Measurements from ENCODE around the gene POGZ.

The POGZ gene

DNA sequence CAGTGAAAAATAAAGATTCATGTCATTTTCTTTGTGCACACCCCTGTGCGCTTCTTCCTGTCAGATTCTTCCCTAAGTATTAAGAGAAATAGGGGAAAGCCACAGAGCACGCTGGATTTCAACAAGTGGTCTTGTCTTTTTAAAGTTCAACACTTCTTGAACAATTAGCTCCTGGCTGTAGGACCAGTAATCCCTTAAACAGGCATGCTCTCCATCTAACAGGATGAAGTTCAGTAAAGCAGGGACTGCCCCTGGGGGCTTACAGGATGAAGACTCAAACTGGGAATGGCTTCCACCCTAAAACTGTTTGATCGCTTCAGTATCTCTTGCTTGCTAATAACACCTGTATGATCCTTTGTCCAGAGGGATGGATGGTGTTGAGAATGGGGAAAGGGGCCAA lies 55.7 kb downstream of the POGZ start (continued):
- TF ChIP-seq, protein P1, sequence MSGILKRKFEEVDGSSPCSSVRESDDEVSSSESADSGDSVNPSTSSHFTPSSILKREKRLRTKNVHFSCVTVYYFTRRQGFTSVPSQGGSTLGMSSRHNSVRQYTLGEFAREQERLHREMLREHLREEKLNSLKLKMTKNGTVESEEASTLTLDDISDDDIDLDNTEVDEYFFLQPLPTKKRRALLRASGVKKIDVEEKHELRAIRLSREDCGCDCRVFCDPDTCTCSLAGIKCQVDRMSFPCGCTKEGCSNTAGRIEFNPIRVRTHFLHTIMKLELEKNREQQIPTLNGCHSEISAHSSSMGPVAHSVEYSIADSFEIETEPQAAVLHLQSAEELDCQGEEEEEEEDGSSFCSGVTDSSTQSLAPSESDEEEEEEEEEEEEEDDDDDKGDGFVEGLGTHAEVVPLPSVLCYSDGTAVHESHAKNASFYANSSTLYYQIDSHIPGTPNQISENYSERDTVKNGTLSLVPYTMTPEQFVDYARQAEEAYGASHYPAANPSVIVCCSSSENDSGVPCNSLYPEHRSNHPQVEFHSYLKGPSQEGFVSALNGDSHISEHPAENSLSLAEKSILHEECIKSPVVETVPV (CRISPR knock-in tag; IDR thresholded peaks at IDR 0.05), result no peak
- no peak for TF ChIP-seq GLIS3 (CRISPR knock-in tag; IDR thresholded peaks at IDR 0.05)
- TF ChIP-seq ZFP30 (CRISPR knock-in tag; IDR thresholded peaks at IDR 0.05), result no peak

DNA sequence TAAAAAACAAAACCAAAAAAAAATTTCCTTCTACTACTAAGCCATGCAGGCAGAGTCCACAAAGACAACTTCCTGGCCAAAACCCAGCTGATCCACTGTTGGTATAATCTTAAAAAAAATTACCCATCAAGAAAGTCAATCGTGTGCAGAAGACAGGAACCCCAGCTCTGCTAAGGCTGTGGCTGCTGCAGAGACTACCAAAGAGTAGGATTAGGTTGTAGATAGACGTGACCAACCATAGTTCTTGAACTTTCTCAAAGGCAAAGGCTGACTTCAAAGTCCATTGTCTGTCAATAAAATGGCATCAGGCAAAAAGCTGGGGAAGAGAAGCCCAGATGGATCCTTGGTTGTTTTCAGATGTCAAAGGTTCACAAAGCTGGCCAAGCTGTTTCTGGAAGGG lies 56.5 kb downstream of the POGZ start:
- no peak for ATAC-seq
- no peak for TF ChIP-seq OSR1 (CRISPR knock-in tag; IDR thresholded peaks at IDR 0.05)
- TF ChIP-seq, protein P2, sequence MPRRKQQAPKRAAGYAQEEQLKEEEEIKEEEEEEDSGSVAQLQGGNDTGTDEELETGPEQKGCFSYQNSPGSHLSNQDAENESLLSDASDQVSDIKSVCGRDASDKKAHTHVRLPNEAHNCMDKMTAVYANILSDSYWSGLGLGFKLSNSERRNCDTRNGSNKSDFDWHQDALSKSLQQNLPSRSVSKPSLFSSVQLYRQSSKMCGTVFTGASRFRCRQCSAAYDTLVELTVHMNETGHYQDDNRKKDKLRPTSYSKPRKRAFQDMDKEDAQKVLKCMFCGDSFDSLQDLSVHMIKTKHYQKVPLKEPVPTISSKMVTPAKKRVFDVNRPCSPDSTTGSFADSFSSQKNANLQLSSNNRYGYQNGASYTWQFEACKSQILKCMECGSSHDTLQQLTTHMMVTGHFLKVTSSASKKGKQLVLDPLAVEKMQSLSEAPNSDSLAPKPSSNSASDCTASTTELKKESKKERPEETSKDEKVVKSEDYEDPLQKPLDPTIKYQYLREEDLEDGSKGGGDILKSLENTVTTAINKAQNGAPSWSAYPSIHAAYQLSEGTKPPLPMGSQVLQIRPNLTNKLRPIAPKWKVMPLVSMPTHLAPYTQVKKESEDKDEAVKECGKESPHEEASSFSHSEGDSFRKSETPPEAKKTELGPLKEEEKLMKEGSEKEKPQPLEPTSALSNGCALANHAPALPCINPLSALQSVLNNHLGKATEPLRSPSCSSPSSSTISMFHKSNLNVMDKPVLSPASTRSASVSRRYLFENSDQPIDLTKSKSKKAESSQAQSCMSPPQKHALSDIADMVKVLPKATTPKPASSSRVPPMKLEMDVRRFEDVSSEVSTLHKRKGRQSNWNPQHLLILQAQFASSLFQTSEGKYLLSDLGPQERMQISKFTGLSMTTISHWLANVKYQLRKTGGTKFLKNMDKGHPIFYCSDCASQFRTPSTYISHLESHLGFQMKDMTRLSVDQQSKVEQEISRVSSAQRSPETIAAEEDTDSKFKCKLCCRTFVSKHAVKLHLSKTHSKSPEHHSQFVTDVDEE (CRISPR knock-in tag; IDR thresholded peaks at IDR 0.05), result no peak
- no peak for TF ChIP-seq ZC3H10 (CRISPR knock-in tag; IDR thresholded peaks at IDR 0.05)
- no peak for TF ChIP-seq CSDC2 (CRISPR knock-in tag; IDR thresholded peaks at IDR 0.05)
- no peak for TF ChIP-seq ZNF565 (CRISPR knock-in tag; conservative IDR thresholded peaks at IDR 0.05; ENCODE audit: low read depth)
- no peak for TF ChIP-seq PPARA (CRISPR knock-in tag; IDR thresholded peaks at IDR 0.05; ENCODE audit: borderline replicate concordance)
- TF ChIP-seq BACH2 (CRISPR knock-in tag; IDR thresholded peaks at IDR 0.05; ENCODE audit: borderline replicate concordance), result no peak
- no peak for TF ChIP-seq TCF4 (CRISPR knock-in tag; IDR thresholded peaks at IDR 0.05; ENCODE audit: borderline replicate concordance)
- TF ChIP-seq, protein P3, sequence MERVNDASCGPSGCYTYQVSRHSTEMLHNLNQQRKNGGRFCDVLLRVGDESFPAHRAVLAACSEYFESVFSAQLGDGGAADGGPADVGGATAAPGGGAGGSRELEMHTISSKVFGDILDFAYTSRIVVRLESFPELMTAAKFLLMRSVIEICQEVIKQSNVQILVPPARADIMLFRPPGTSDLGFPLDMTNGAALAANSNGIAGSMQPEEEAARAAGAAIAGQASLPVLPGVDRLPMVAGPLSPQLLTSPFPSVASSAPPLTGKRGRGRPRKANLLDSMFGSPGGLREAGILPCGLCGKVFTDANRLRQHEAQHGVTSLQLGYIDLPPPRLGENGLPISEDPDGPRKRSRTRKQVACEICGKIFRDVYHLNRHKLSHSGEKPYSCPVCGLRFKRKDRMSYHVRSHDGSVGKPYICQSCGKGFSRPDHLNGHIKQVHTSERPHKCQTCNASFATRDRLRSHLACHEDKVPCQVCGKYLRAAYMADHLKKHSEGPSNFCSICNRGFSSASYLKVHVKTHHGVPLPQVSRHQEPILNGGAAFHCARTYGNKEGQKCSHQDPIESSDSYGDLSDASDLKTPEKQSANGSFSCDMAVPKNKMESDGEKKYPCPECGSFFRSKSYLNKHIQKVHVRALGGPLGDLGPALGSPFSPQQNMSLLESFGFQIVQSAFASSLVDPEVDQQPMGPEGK (CRISPR knock-in tag; IDR thresholded peaks at IDR 0.05; ENCODE audit: borderline replicate concordance), result no peak
- no peak for TF ChIP-seq GLIS3 (CRISPR knock-in tag; IDR thresholded peaks at IDR 0.05)
- TF ChIP-seq, protein P4, sequence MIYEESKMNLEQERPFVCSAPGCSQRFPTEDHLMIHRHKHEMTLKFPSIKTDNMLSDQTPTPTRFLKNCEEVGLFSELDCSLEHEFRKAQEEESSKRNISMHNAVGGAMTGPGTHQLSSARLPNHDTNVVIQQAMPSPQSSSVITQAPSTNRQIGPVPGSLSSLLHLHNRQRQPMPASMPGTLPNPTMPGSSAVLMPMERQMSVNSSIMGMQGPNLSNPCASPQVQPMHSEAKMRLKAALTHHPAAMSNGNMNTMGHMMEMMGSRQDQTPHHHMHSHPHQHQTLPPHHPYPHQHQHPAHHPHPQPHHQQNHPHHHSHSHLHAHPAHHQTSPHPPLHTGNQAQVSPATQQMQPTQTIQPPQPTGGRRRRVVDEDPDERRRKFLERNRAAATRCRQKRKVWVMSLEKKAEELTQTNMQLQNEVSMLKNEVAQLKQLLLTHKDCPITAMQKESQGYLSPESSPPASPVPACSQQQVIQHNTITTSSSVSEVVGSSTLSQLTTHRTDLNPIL (CRISPR knock-in tag; IDR thresholded peaks at IDR 0.05; ENCODE audit: low read depth), result no peak

DNA sequence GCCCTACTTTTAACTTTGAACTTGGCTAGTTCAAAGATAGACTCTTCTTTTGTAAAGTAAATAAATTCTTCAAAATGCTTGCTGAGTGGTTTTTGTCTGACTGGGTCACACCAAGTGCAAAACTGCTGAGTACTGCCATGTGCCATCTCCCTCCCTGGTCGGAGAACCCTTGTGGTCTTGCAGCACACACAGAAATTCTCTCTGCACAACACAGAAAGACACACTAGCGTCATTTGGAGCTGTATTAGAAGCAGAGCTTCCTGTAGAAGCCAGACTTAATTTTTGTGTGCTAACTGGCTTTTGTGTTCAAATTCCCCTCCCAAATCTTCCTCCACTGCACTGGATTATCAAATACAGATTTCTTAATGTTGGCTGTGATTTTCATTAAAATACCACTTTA lies 57.4 kb downstream of the POGZ start:
- ATAC-seq, result no peak
- TF ChIP-seq ZNF70 (CRISPR knock-in tag; IDR thresholded peaks at IDR 0.05), result no peak
- no peak for TF ChIP-seq ZFP30 (CRISPR knock-in tag; IDR thresholded peaks at IDR 0.05)
- TF ChIP-seq TOX (CRISPR knock-in tag; IDR thresholded peaks at IDR 0.05; ENCODE audit: borderline replicate concordance), result no peak
- TF ChIP-seq ESRRG (CRISPR knock-in tag; IDR thresholded peaks at IDR 0.05), result no peak
- TF ChIP-seq, protein P1 (CRISPR knock-in tag; IDR thresholded peaks at IDR 0.05), result no peak
- no peak for TF ChIP-seq ZNF565 (CRISPR knock-in tag; conservative IDR thresholded peaks at IDR 0.05; ENCODE audit: low read depth)
- no peak for TF ChIP-seq SNAI2 (CRISPR knock-in tag; IDR thresholded peaks at IDR 0.05)
- TF ChIP-seq ISL1 (CRISPR knock-in tag; IDR thresholded peaks at IDR 0.05), result no peak
- no peak for TF ChIP-seq ZFP3 (CRISPR knock-in tag; IDR thresholded peaks at IDR 0.05)
- no peak for TF ChIP-seq GLIS3 (CRISPR knock-in tag; IDR thresholded peaks at IDR 0.05)
- TF ChIP-seq BACH2 (CRISPR knock-in tag; IDR thresholded peaks at IDR 0.05; ENCODE audit: borderline replicate concordance), result no peak
- TF ChIP-seq, protein P2 (CRISPR knock-in tag; IDR thresholded peaks at IDR 0.05), result no peak
- TF ChIP-seq, protein P5, sequence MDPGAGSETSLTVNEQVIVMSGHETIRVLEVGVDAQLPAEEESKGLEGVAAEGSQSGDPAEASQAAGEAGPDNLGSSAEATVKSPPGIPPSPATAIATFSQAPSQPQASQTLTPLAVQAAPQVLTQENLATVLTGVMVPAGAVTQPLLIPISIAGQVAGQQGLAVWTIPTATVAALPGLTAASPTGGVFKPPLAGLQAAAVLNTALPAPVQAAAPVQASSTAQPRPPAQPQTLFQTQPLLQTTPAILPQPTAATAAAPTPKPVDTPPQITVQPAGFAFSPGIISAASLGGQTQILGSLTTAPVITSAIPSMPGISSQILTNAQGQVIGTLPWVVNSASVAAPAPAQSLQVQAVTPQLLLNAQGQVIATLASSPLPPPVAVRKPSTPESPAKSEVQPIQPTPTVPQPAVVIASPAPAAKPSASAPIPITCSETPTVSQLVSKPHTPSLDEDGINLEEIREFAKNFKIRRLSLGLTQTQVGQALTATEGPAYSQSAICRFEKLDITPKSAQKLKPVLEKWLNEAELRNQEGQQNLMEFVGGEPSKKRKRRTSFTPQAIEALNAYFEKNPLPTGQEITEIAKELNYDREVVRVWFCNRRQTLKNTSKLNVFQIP (CRISPR knock-in tag; IDR thresholded peaks at IDR 0.05; ENCODE audit: borderline replicate concordance, low read depth), result no peak
- no peak for TF ChIP-seq RARB (CRISPR knock-in tag; IDR thresholded peaks at IDR 0.05)
- TF ChIP-seq, protein P3 (CRISPR knock-in tag; IDR thresholded peaks at IDR 0.05; ENCODE audit: borderline replicate concordance), result no peak

All from SK-N-SH treated with all-trans-retinoic acid at 6 μM for 48 hours (cell line).